ENCODE results near the gene ZNF445.

ZNF445 gene

GRCh38 chr3:44387404-44387803, 90.1 kb downstream of the ZNF445 start:
- Mint-ChIP-seq H3K9me3 (peaks cover 0 to 12% of the 10 kb centered on the region in 2 donors), H3K4me1 (no peaks in the 10 kb centered on the region), H3K27ac (no peak overlapping the region), H3K27me3 (no peaks in the 10 kb centered on the region), H3K36me3 (peaks cover 20 to 22% of the 10 kb centered on the region in 2 donors), H3K4me3 (no peak overlapping the region)
- ATAC-seq (replicated peaks) (no peak), DNase-seq (no peak)
